ENCODE data around the gene SCFD2. TPM values are rescaled to one million over a fixed set of nuclear protein-coding genes. Genes with fewer than 3 reads are reported as not detected.

The SCFD2 gene
- polyA plus RNA-seq, 3 donors: 5.4 to 9.4 (median 6.7) TPM

- Histone ChIP-seq H3K27ac (ENCODE audit: low read depth in 1 of 2, low read length in 2 of 2) (no peak overlapping the region), H3K4me2 (replicated peaks; ENCODE audit: extremely low read depth, low read length, poor library complexity, severe bottlenecking) (no peak overlapping the region), H3K79me2 (ENCODE audit: insufficient read depth, low read length) (no peaks in the 10 kb centered on the region), H3K36me3 (replicated peaks in 1 of 2; ENCODE audit: control insufficient read depth in 1 of 2, insufficient read depth in 2 of 2, low read length in 2 of 2) (no peaks in the 10 kb centered on the region), H3K27me3 (ENCODE audit: control insufficient read depth in 2 of 2, insufficient read depth in 2 of 2, low read length in 2 of 2) (peaks cover 14 to 16% of the 10 kb centered on the region in 2 donors), H2AFZ (ENCODE audit: insufficient read depth, low read depth, low read length, poor library complexity, severe bottlenecking) (no peak overlapping the region), H3K9me3 (replicated peaks in 1 of 2; ENCODE audit: control insufficient read depth in 1 of 2, insufficient read depth in 1 of 2, low read length in 2 of 2) (no peaks in the 10 kb centered on the region), H3K9ac (ENCODE audit: insufficient read depth, low read length, poor library complexity, severe bottlenecking) (no peak overlapping the region), H3K4me3 (replicated peaks in 1 of 3; ENCODE audit: low read depth in 2 of 3, low read length in 3 of 3) (no peak overlapping the region), H4K20me1 (ENCODE audit: insufficient read depth, low read length) (no peaks in the 10 kb centered on the region), H3K4me1 (ENCODE audit: control insufficient read depth in 1 of 2, insufficient read depth in 2 of 2, low read length in 2 of 2) (peaks cover 6 to 9% of the 10 kb centered on the region in 2 donors)
- Mint-ChIP-seq H3K27me3 (ENCODE audit: low read depth in 3 of 3) (peaks cover 15 to 17% (median 17%) of the 10 kb centered on the region in 3 donors), H3K36me3 (peaks cover 5 to 8% of the 10 kb centered on the region in 2 donors), H3K4me3 (no peak overlapping the region), H3K4me1 (peaks cover under 1% of the 10 kb centered on the region), H3K27ac (no peak overlapping the region), H3K9me3 (peaks cover 0 to 6% (median 0%) of the 10 kb centered on the region in 7 donors)
- no peak for DNase-seq
- intact Hi-C loops (cut with micrococcal nuclease): no loop called here
- no peak for TF ChIP-seq CTCF (IDR thresholded peaks at IDR 0.05)
- no CpG with 5 or more reads among the region's 4 CpGs for WGBS (ENCODE audit: insufficient coverage)
Observed at GRCh38 chr4:52866734-52867133, 499.1 kb downstream of the SCFD2 start.

GRCh38 chr4:52865300-52865699 lies 500.6 kb downstream of the SCFD2 start:
- Mint-ChIP-seq H3K27ac (peak overlapping the region in 1 of 7 donors; percentile 68), H3K9me3 (peaks cover 0 to 11% (median 7%) of the 10 kb centered on the region in 7 donors), H3K27me3 (ENCODE audit: low read depth in 3 of 3) (peaks cover 27 to 31% (median 30%) of the 10 kb centered on the region in 3 donors), H3K36me3 (peaks cover 0 to 6% of the 10 kb centered on the region in 2 donors), H3K4me3 (no peak overlapping the region), H3K4me1 (peaks cover 6% of the 10 kb centered on the region)
- no peaks in the 10 kb centered on the region for H3K9me3 ChIP-seq (replicated peaks in 1 of 2; ENCODE audit: control insufficient read depth in 1 of 2, insufficient read depth in 1 of 2, low read length in 2 of 2)
- 98% methylated on average over 5 of the region's 9 CpGs for WGBS (ENCODE audit: insufficient coverage)
- H3K79me2 ChIP-seq (ENCODE audit: insufficient read depth, low read length): no peaks in the 10 kb centered on the region
- TF ChIP-seq CTCF (IDR thresholded peaks at IDR 0.05): no peak
- peaks cover 25 to 30% of the 10 kb centered on the region in 2 donors for H3K27me3 ChIP-seq (ENCODE audit: control insufficient read depth in 2 of 2, insufficient read depth in 2 of 2, low read length in 2 of 2)
- no peaks in the 10 kb centered on the region for H4K20me1 ChIP-seq (ENCODE audit: insufficient read depth, low read length)
- H3K9ac ChIP-seq (ENCODE audit: insufficient read depth, low read length, poor library complexity, severe bottlenecking): no peak overlapping the region
- no peaks in the 10 kb centered on the region for H3K36me3 ChIP-seq (replicated peaks in 1 of 2; ENCODE audit: control insufficient read depth in 1 of 2, insufficient read depth in 2 of 2, low read length in 2 of 2)
- no peak for DNase-seq
- H3K4me1 ChIP-seq (ENCODE audit: control insufficient read depth in 1 of 2, insufficient read depth in 2 of 2, low read length in 2 of 2): peaks cover 11 to 14% of the 10 kb centered on the region in 2 donors
- no peak overlapping the region for H3K27ac ChIP-seq (ENCODE audit: low read depth in 1 of 2, low read length in 2 of 2)
- H3K4me2 ChIP-seq (replicated peaks; ENCODE audit: extremely low read depth, low read length, poor library complexity, severe bottlenecking): no peak overlapping the region
- H3K4me3 ChIP-seq (replicated peaks in 1 of 3; ENCODE audit: low read depth in 2 of 3, low read length in 3 of 3): no peak overlapping the region
- intact Hi-C loops (cut with micrococcal nuclease): no loop called here
- no peak overlapping the region for H2AFZ ChIP-seq (ENCODE audit: insufficient read depth, low read depth, low read length, poor library complexity, severe bottlenecking)
